HCT116 (cell line): ENCODE measurements around the gene ANKRD24. TPM values are rescaled to one million over a fixed set of nuclear protein-coding genes. Genes with fewer than 3 reads are reported as not detected.

ENCODE experiments used
- ATAC-seq: fragments of 200-7000 bp; cut with Tn5 transposase; 2 replicates; pipeline ENCODE4 v1.9.1; 2020; ENCODE audit warnings: mild to moderate bottlenecking, moderate library complexity
- BruUV-seq: library from RNA; stranded (reverse); fragments of 400-500 nt; replicated peaks from 2 replicates; lab custom pipeline; 2021; lab: Mats Ljungman, UMichigan
- CTCF ChIA-PET: fragments of 300-600 bp; sonication (Branson Sonifier 250); formaldehyde crosslinking; loops from one replicate; lab custom pipeline; 2021; ENCODE audit warnings: antibody characterized with exemption; lab: Charles Lee
- POLR2A ChIA-PET: fragments of 300-600, 350-600 bp; sonication (Branson Sonifier 250); formaldehyde crosslinking; loops from one replicate; lab custom pipeline; 2021; ENCODE audit warnings: antibody characterized with exemption; lab: Charles Lee
- RAD21 ChIA-PET, 2 experiments: fragments of 300-600 bp; sonication (Branson Sonifier 250); formaldehyde crosslinking; loops; one replicate each; lab custom pipeline; 2023; ENCODE audit warnings: low total read pairs in 2 of 2; ENCODE audit not compliant: uncharacterized antibody in 2 of 2, unreplicated experiment in 2 of 2, low non-redundant PET in 1 of 2; lab: Charles Lee
- DNase-seq: peaks from one replicate; pipeline ENCODE4 v3.0.0-alpha.2; 2010; ENCODE audit warnings: low read depth, low spot score
- H2AFZ ChIP-seq: fragments of 200-600 bp; shearing (Covaris generic), sonication (generic); 2 replicates; pipeline ENCODE4 v1.6.1; 2017; ENCODE audit warnings: low read depth, mixed run types, mixed read lengths, antibody characterized with exemption, low read length; ENCODE audit not compliant: poor library complexity, severe bottlenecking
- H3K27ac ChIP-seq: 2 replicates; pipeline ENCODE4 v1.5.1; 2012; ENCODE audit warnings: low read depth, low read length
- H3K27me3 ChIP-seq: fragments of 200-600 bp; sonication (generic); 2 replicates; pipeline ENCODE4 v1.6.1; 2016; ENCODE audit warnings: mixed run types, low read length, mixed read lengths; ENCODE audit not compliant: insufficient read depth
- H3K36me3 ChIP-seq, 2 experiments: fragments of 200-500 bp in 1 of 2; fragments of 200-600 bp in 1 of 2; sonication (Bioruptor generic) in 1 of 2; sonication (generic) in 1 of 2; 2 replicates each; pipeline versions ENCODE4 v1.5.1 to v1.6.1; 2014 to 2016; ENCODE audit warnings: low read length in 2 of 2, inconsistent platforms in 1 of 2, mixed read lengths in 1 of 2, mixed run types in 1 of 2; ENCODE audit not compliant: insufficient read depth in 2 of 2, control insufficient read depth in 1 of 2
- H3K4me1 ChIP-seq, 2 experiments: fragments of 200-600 bp in 1 of 2; sonication (generic) in 1 of 2; 2 replicates each; pipeline versions ENCODE4 v1.5.1 to v1.6.1; 2012 to 2017; ENCODE audit warnings: low read length in 2 of 2, inconsistent platforms in 1 of 2, mild to moderate bottlenecking in 1 of 2, mixed read lengths in 1 of 2, mixed run types in 1 of 2, moderate library complexity in 1 of 2; ENCODE audit not compliant: insufficient read depth in 2 of 2, control insufficient read depth in 1 of 2
- H3K4me2 ChIP-seq: fragments of 200-600 bp; sonication (generic); 2 replicates; pipeline ENCODE4 v1.6.1; 2017; ENCODE audit warnings: mixed run types, low read length, mixed read lengths
- H3K4me3 ChIP-seq, 2 experiments: fragments of 200-600 bp in 1 of 2; sonication (generic) in 1 of 2; replicated peaks in 1 of 2; 2 replicates each; pipeline ENCODE4 v1.5.1; 2011 to 2016; ENCODE audit warnings: low read length in 2 of 2, control low read depth in 1 of 2, low read depth in 1 of 2, mild to moderate bottlenecking in 1 of 2, mixed read lengths in 1 of 2, mixed run types in 1 of 2
- H3K79me2 ChIP-seq: fragments of 200-600 bp; sonication (generic); 2 replicates; pipeline ENCODE4 v1.6.1; 2017; ENCODE audit warnings: mild to moderate bottlenecking, mixed run types, low read length, moderate library complexity, mixed read lengths; ENCODE audit not compliant: insufficient read depth
- H3K9ac ChIP-seq: fragments of 200-600 bp; sonication (generic); 2 replicates; pipeline ENCODE4 v1.6.1; 2016; ENCODE audit warnings: low read length, mixed read lengths
- H3K9me2 ChIP-seq: fragments of 200-600 bp; sonication (generic), shearing (Covaris generic); 2 replicates; pipeline ENCODE4 v1.6.1; 2017; ENCODE audit warnings: mixed run types, mild to moderate bottlenecking, moderate library complexity; ENCODE audit not compliant: insufficient read depth
- H3K9me3 ChIP-seq, 2 experiments: fragments of 200-500 bp in 1 of 2; fragments of 200-600 bp in 1 of 2; sonication (Bioruptor generic) in 1 of 2; sonication (generic) in 1 of 2; 2 replicates each; pipeline ENCODE4 v1.6.1; 2014 to 2017; ENCODE audit warnings: low read length in 2 of 2, mixed read lengths in 2 of 2, inconsistent platforms in 1 of 2, low read depth in 1 of 2, mild to moderate bottlenecking in 1 of 2, mixed run types in 1 of 2, moderate library complexity in 1 of 2; ENCODE audit not compliant: control insufficient read depth in 1 of 2, insufficient read depth in 1 of 2
- H4K20me1 ChIP-seq: fragments of 200-600 bp; sonication (generic), shearing (Covaris generic); 2 replicates; pipeline ENCODE4 v1.6.1; 2017; ENCODE audit warnings: mixed run types, mild to moderate bottlenecking, moderate library complexity; ENCODE audit not compliant: insufficient read depth
- CBX3 ChIP-seq: IDR thresholded peaks from 2 replicates; pipeline ENCODE4 v1.6.1; 2012; ENCODE audit warnings: low read depth
- CTCF ChIP-seq, 3 experiments: fragments of 200-600 bp in 1 of 3; sonication (generic) in 1 of 3; IDR thresholded peaks in 2 of 3; conservative IDR thresholded peaks in 1 of 3; 2 replicates each; pipeline ENCODE4 v1.5.1; 2012 to 2017; ENCODE audit warnings: low read depth in 2 of 3, low read length in 2 of 3, antibody characterized with exemption in 1 of 3, borderline replicate concordance in 1 of 3, control low read depth in 1 of 3, mild to moderate bottlenecking in 1 of 3, mixed read lengths in 1 of 3, mixed run types in 1 of 3, moderate library complexity in 1 of 3; ENCODE audit not compliant: insufficient read depth in 1 of 3
- ELF1 ChIP-seq: IDR thresholded peaks from 2 replicates; pipeline ENCODE4 v1.6.1; 2012; ENCODE audit warnings: low read depth, borderline replicate concordance
- MAX ChIP-seq: IDR thresholded peaks from 2 replicates; pipeline ENCODE4 v1.6.1; 2012
- POLR2A ChIP-seq: IDR thresholded peaks from 2 replicates; pipeline ENCODE4 v1.7.0; 2011; ENCODE audit warnings: borderline replicate concordance; ENCODE audit not compliant: insufficient read depth, insufficient read length; ENCODE audit errors: extremely low read depth
- SP1 ChIP-seq: IDR thresholded peaks from 2 replicates; pipeline ENCODE4 v1.6.1; 2012; ENCODE audit warnings: low read depth
- TCF7L2 ChIP-seq: IDR thresholded peaks from 2 replicates; pipeline ENCODE4 v1.7.0; 2011; ENCODE audit warnings: borderline replicate concordance, inconsistent platforms; ENCODE audit not compliant: insufficient read depth, insufficient read length; ENCODE audit errors: extremely low read depth
- intact Hi-C: fragments of 100-400 bp; cut with micrococcal nuclease; formaldehyde crosslinking; loops from 2 replicates; pipeline ENCODE4 v1.10.0; 2022
- total RNA-seq: library from RNA; stranded (reverse); gene quantifications from one replicate; pipeline ENCODE4 v1.2.1, GENCODE V29; 2021; ENCODE audit not compliant: unreplicated experiment

ANKRD24 gene
- total RNA-seq, 1 experiment from 2014 or later = 1.7 TPM

GRCh38 chr19:4233282-4233853 is 50.9 kb downstream of the ANKRD24 start:
- intact Hi-C loops = no loop called here
- TF ChIP-seq TCF7L2 = peak; percentile 13
- TF ChIP-seq CTCF (IDR thresholded peaks at IDR 0.05 in 2 of 3, conservative IDR thresholded peaks at IDR 0.05 in 1 of 3; ENCODE audit: borderline replicate concordance in 1 of 3, insufficient read depth in 1 of 3, low read depth in 2 of 3, low read length in 2 of 3) = peak; percentile 43 to 98 (median 98); a peak in 5 of 6 replicates
- TF ChIP-seq ELF1 = no peak
- peak; percentile 77 for TF ChIP-seq MAX
- no peak for TF ChIP-seq SP1
- no peak for TF ChIP-seq POLR2A
- TF ChIP-seq CBX3 = peak; percentile 99
- no peaks in the 10 kb centered on the region for H3K27me3 ChIP-seq
- CTCF ChIA-PET = interaction anchor here (0.7 to 1.8 kb wide), 6 partner anchors 8 to 223 kb away, joined by 3 to 7 read pairs (median 3); no protein-coding TSS in a partner anchor
- H3K36me3 ChIP-seq = no peaks in the 10 kb centered on the region
- no peaks in the 10 kb centered on the region for H3K9me3 ChIP-seq
- H3K4me1 ChIP-seq = peaks cover 7 to 25% of the 10 kb centered on the region in 2 experiments; a peak in 3 of 4 replicates
- RAD21 ChIA-PET = no interaction called here
- H3K4me2 ChIP-seq = peak overlapping the region; percentile 95
- H3K9ac ChIP-seq = peak overlapping the region; percentile 40; the same call in 1 of the 2 replicates
- no peaks in the 10 kb centered on the region for H4K20me1 ChIP-seq
- no TSS peak for BruUV-seq
- ATAC-seq (peak; percentile 84), DNase-seq (peak; percentile 48)
- peak overlapping the region; percentile 54 for H2AFZ ChIP-seq
- H3K4me3 ChIP-seq = peak overlapping the region; percentile 43 to 61
- no peak overlapping the region; the same call in 1 of the 2 replicates for H3K27ac ChIP-seq
- no peaks in the 10 kb centered on the region for H3K9me2 ChIP-seq
- POLR2A ChIA-PET = interaction anchor here (0.8 to 1.3 kb wide), 3 partner anchors 25 to 248 kb away, joined by 3 read pairs; partner anchors contain the start of gene EEF2
- H3K79me2 ChIP-seq = no peaks in the 10 kb centered on the region
